SK-N-SH treated with all-trans-retinoic acid at 6 μM for 48 hours (cell line): ENCODE results near the gene PFDN2.

Source experiments
- ATAC-seq: fragments of 200-7000 bp; cut with Tn5 transposase; 3 replicates; pipeline ENCODE4 v1.9.1; 2020; ENCODE audit warnings: mild to moderate bottlenecking, moderate library complexity
- ARNTL ChIP-seq: fragments of 450-650 bp; formaldehyde crosslinking; IDR thresholded peaks from 2 replicates; pipeline ENCODE4 v1.5.0; 2020; ENCODE audit warnings: low read depth, mild to moderate bottlenecking, moderate library complexity, borderline replicate concordance
- CSDC2 ChIP-seq: fragments of 250-450 bp; sonication (Bioruptor Pico); IDR thresholded peaks from 2 replicates; pipeline ENCODE4 v1.5.0; 2020; ENCODE audit warnings: mild to moderate bottlenecking, moderate library complexity
- ESRRG ChIP-seq: fragments of 250-450 bp; sonication (Bioruptor Pico); IDR thresholded peaks from 2 replicates; pipeline ENCODE4 v1.6.1; 2021; ENCODE audit warnings: mild to moderate bottlenecking
- GLIS3 ChIP-seq: fragments of 250-450 bp; sonication (Bioruptor Pico); IDR thresholded peaks from 2 replicates; pipeline ENCODE4 v1.5.0; 2020; ENCODE audit warnings: mild to moderate bottlenecking, moderate library complexity
- ISL1 ChIP-seq: fragments of 250-450 bp; sonication (Bioruptor Pico); IDR thresholded peaks from 2 replicates; pipeline ENCODE4 v2.1.2; 2022; ENCODE audit warnings: mild to moderate bottlenecking, moderate library complexity
- OSR1 ChIP-seq: fragments of 250-450 bp; sonication (Bioruptor Pico); IDR thresholded peaks from 2 replicates; pipeline ENCODE4 v1.8.0; 2022; ENCODE audit warnings: moderate library complexity, mild to moderate bottlenecking, inconsistent platforms
- PPARA ChIP-seq: fragments of 250-450 bp; sonication (Bioruptor Pico); IDR thresholded peaks from 2 replicates; pipeline ENCODE4 v1.5.0; 2020; ENCODE audit warnings: mild to moderate bottlenecking, borderline replicate concordance
- RARB ChIP-seq: fragments of 250-450 bp; sonication (Bioruptor Pico); IDR thresholded peaks from 2 replicates; pipeline ENCODE4 v1.8.0; 2021; ENCODE audit warnings: mild to moderate bottlenecking, moderate library complexity
- SNAI2 ChIP-seq: fragments of 250-450 bp; sonication (Bioruptor Pico); IDR thresholded peaks from 2 replicates; pipeline ENCODE4 v1.5.0; 2020; ENCODE audit warnings: mild to moderate bottlenecking, moderate library complexity
- TCF4 ChIP-seq: fragments of 250-450 bp; sonication (Bioruptor Pico); IDR thresholded peaks from 2 replicates; pipeline ENCODE4 v1.8.0; 2021; ENCODE audit warnings: mild to moderate bottlenecking, moderate library complexity, borderline replicate concordance
- TOX ChIP-seq: fragments of 250-450 bp; sonication (Bioruptor Pico); IDR thresholded peaks from 2 replicates; pipeline ENCODE4 v1.8.0; 2021; ENCODE audit warnings: mild to moderate bottlenecking, moderate library complexity, borderline replicate concordance
- TSHZ2 ChIP-seq: fragments of 250-450 bp; sonication (Bioruptor Pico); IDR thresholded peaks from 2 replicates; pipeline ENCODE4 v1.5.0; 2020; ENCODE audit warnings: mild to moderate bottlenecking, moderate library complexity
- ZC3H10 ChIP-seq: fragments of 250-450 bp; sonication (Bioruptor Pico); IDR thresholded peaks from 2 replicates; pipeline ENCODE4 v1.5.1; 2021; ENCODE audit warnings: mild to moderate bottlenecking, moderate library complexity
- ZFP30 ChIP-seq: fragments of 450-650 bp; formaldehyde crosslinking; IDR thresholded peaks from 2 replicates; pipeline ENCODE4 v1.5.0; 2022; ENCODE audit warnings: mild to moderate bottlenecking, moderate library complexity
- ZNF565 ChIP-seq: fragments of 450-650 bp; formaldehyde crosslinking; conservative IDR thresholded peaks from 2 replicates; pipeline ENCODE4 v1.5.0; 2020; ENCODE audit warnings: low read depth, mild to moderate bottlenecking, moderate library complexity
- ZNF70 ChIP-seq: fragments of 450-650 bp; formaldehyde crosslinking; IDR thresholded peaks from 2 replicates; pipeline ENCODE4 v1.5.0; 2020; ENCODE audit warnings: mild to moderate bottlenecking, moderate library complexity
- ZNF8 ChIP-seq: fragments of 450-650 bp; formaldehyde crosslinking; IDR thresholded peaks from 2 replicates; pipeline ENCODE4 v1.5.0; 2020; ENCODE audit warnings: mild to moderate bottlenecking, moderate library complexity
- TF ChIP-seq, protein P1 (sequence below): fragments of 250-450 bp; sonication (Bioruptor Pico); IDR thresholded peaks from 2 replicates; pipeline ENCODE4 v1.5.1; 2020; ENCODE audit warnings: low read depth, mild to moderate bottlenecking, moderate library complexity
- TF ChIP-seq, protein P2 (sequence below): fragments of 250-450 bp; sonication (Bioruptor Pico); IDR thresholded peaks from 2 replicates; pipeline ENCODE4 v1.8.0; 2020; ENCODE audit warnings: mild to moderate bottlenecking, moderate library complexity, borderline replicate concordance
- TF ChIP-seq, protein P3 (sequence below): fragments of 250-450 bp; sonication (Bioruptor Pico); IDR thresholded peaks from 2 replicates; pipeline ENCODE4 v1.5.1; 2021; ENCODE audit warnings: mild to moderate bottlenecking, moderate library complexity

Gene PFDN2

GRCh38 chr1:161164901-161165610 is 47.2 kb upstream of the PFDN2 start (continued):
- TF ChIP-seq TSHZ2 (CRISPR knock-in tag), result no peak

- ATAC-seq, result no peak
- TF ChIP-seq ARNTL (CRISPR knock-in tag) (no peak), OSR1 (no peak), ZC3H10 (no peak), ISL1 (CRISPR knock-in tag) (no peak), ZFP30 (CRISPR knock-in tag) (no peak), TCF4 (no peak), TSHZ2 (CRISPR knock-in tag) (no peak), RARB (CRISPR knock-in tag) (no peak), TOX (CRISPR knock-in tag) (no peak), ZNF565 (CRISPR knock-in tag) (no peak), PPARA (CRISPR knock-in tag) (no peak)
- TF ChIP-seq, protein P1, sequence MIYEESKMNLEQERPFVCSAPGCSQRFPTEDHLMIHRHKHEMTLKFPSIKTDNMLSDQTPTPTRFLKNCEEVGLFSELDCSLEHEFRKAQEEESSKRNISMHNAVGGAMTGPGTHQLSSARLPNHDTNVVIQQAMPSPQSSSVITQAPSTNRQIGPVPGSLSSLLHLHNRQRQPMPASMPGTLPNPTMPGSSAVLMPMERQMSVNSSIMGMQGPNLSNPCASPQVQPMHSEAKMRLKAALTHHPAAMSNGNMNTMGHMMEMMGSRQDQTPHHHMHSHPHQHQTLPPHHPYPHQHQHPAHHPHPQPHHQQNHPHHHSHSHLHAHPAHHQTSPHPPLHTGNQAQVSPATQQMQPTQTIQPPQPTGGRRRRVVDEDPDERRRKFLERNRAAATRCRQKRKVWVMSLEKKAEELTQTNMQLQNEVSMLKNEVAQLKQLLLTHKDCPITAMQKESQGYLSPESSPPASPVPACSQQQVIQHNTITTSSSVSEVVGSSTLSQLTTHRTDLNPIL, result no peak
- TF ChIP-seq, protein P2, sequence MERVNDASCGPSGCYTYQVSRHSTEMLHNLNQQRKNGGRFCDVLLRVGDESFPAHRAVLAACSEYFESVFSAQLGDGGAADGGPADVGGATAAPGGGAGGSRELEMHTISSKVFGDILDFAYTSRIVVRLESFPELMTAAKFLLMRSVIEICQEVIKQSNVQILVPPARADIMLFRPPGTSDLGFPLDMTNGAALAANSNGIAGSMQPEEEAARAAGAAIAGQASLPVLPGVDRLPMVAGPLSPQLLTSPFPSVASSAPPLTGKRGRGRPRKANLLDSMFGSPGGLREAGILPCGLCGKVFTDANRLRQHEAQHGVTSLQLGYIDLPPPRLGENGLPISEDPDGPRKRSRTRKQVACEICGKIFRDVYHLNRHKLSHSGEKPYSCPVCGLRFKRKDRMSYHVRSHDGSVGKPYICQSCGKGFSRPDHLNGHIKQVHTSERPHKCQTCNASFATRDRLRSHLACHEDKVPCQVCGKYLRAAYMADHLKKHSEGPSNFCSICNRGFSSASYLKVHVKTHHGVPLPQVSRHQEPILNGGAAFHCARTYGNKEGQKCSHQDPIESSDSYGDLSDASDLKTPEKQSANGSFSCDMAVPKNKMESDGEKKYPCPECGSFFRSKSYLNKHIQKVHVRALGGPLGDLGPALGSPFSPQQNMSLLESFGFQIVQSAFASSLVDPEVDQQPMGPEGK (CRISPR knock-in tag), result no peak
These were observed 46.0 kb upstream of the PFDN2 start for GRCh38 chr1:161163793-161164192.

DNA sequence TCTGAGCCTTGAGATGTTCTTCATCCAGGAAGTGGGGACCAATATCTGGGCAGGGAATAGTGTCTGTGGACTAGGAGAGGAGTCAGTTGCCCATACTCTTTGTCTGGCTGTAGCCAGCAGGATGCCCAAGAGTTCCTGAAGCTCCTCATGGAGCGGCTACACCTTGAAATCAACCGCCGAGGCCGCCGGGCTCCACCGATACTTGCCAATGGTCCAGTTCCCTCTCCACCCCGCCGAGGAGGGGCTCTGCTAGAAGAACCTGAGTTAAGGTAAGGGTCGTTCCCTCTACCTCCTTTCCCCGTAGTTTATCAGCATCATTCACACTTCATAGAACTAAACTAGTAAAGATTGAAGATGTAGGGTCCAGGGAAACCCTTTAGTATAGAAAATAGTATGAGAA is 45.0 kb upstream of the PFDN2 start:
- no peak for ATAC-seq
- TF ChIP-seq ARNTL (CRISPR knock-in tag), result no peak
- TF ChIP-seq PPARA (CRISPR knock-in tag), result no peak
- TF ChIP-seq, protein P2 (CRISPR knock-in tag), result no peak
- no peak for TF ChIP-seq ZFP30 (CRISPR knock-in tag)
- TF ChIP-seq ESRRG (CRISPR knock-in tag), result no peak
- TF ChIP-seq, protein P1, result no peak
- TF ChIP-seq GLIS3 (CRISPR knock-in tag), result no peak
- no peak for TF ChIP-seq CSDC2 (CRISPR knock-in tag)
- no peak for TF ChIP-seq ZNF8 (CRISPR knock-in tag)
- no peak for TF ChIP-seq ZC3H10
- TF ChIP-seq TCF4, result no peak
- TF ChIP-seq, protein P3, sequence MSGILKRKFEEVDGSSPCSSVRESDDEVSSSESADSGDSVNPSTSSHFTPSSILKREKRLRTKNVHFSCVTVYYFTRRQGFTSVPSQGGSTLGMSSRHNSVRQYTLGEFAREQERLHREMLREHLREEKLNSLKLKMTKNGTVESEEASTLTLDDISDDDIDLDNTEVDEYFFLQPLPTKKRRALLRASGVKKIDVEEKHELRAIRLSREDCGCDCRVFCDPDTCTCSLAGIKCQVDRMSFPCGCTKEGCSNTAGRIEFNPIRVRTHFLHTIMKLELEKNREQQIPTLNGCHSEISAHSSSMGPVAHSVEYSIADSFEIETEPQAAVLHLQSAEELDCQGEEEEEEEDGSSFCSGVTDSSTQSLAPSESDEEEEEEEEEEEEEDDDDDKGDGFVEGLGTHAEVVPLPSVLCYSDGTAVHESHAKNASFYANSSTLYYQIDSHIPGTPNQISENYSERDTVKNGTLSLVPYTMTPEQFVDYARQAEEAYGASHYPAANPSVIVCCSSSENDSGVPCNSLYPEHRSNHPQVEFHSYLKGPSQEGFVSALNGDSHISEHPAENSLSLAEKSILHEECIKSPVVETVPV, result no peak
- TF ChIP-seq RARB (CRISPR knock-in tag), result no peak
- TF ChIP-seq ZNF70, result no peak
- no peak for TF ChIP-seq SNAI2 (CRISPR knock-in tag)
- no peak for TF ChIP-seq TOX (CRISPR knock-in tag)
